ENCODE measurements around the gene TICAM2.

Gene TICAM2

GRCh38 chr5:115605436-115605835 is 3.2 kb upstream of the TICAM2 start:
- no peak for DNase-seq

DNA sequence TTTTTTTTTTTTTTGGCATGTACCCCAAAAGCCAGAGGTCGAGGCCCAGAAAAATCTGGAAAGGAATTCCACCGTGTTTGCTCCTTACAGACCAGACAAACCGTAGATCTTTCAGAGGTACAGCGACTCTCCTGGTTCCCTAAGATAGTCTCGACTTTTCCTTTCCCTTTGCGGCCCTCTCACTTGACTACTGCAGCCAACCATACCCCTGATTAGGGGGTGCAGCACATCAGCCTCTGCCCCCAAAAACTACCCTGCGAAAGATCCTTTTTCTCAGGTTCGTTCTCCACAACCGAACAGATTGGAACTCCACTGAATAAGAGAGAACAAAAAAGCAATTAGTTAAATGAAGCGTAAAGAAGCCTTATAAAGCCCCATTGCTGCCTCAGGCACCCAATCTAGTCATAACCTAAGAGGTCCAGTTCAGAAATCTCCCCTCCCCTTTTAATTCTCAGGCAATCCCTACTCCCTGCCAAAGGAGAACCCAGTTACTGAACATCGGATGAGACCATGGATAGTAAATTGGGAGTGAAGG is 379 bp upstream of the TICAM2 start:
- no peak for DNase-seq

- DNase-seq = no peak
Observed at GRCh38 chr5:115600766-115601165, 1.5 kb downstream of the TICAM2 start.

GRCh38 chr5:115599924-115600323 is 2.4 kb downstream of the TICAM2 start:
- no peak for DNase-seq

GRCh38 chr5:115599502-115599901 is 2.8 kb downstream of the TICAM2 start:
- DNase-seq = no peak

DNA sequence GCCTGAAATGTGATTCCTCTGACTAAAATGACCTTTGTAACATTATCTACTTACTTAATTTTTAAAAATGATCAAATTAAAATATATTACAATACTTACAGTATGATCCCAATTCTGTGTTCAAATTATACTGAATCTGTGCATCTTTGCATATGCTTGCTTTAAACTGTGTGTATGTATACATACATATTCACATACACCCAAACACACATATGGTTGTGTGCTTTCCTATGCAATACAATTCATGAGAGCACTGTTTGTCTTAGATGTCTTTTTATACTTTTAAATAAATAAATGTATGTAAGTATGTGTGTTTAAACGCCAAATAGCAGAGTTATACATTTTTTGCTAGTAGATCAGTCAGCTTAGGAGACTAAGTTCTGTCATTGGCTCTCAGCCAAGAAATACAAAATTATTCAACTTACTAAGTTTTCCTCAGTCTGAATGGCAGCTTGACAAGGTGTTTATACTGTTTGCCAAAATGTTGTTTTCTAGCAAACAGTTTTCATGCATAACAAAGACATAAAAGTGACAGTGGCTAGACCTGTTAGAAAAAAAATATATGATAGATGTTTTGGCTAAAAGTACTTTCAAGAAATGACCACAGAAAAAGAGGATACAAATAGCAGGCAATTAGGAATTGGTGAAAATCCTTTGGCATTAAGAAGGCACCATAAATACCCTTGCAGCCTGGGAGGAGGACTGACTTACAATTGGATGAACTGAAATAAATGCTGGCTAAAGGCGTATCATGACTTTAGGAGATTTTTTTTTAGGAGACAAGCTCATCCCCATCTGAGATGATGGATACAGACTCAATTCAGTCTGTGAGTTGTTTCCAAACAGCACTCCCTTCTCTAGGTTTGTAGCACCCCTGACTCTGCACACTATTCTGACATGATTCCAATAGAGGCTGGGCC is 7.9 kb downstream of the TICAM2 start:
- DNase-seq = no peak

DNA sequence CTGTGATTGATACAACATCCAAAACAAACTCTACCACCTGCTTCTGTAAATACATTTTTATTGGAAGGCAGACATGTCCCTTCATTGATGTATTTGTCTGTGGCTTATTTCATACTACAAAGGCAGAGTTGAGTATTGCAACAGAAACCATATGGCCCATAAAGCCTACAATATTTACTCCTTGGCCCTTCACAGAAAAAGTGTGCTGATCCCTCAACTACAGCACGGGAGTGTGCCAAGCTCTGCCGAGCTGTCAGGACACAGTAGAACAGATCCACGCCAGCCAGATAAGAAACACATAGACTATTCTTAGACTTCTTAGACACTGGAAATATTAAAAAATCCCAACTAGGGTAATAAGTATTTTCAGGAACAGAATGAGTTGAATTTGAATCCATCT is 13.2 kb downstream of the TICAM2 start:
- DNase-seq = no peak

DNA sequence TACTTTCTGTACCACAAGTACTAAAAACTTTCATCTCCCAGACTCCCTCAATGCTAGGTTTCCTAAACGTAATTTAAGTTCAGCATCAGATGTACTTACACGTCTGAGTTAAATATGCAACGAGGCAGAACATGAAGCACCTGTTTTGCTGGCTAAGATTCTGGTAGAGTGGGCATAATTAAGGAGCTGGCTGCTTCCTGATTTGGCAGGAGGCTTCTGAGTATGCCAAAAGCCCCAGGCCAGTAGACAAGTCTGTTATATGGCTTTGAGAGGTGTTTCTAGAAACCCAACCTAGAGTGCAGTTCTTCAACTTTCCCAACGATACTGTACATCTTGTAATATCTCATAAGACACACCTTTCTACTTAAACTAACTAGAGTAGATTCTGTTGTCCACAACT is 13.6 kb downstream of the TICAM2 start:
- no peak for DNase-seq

DNA sequence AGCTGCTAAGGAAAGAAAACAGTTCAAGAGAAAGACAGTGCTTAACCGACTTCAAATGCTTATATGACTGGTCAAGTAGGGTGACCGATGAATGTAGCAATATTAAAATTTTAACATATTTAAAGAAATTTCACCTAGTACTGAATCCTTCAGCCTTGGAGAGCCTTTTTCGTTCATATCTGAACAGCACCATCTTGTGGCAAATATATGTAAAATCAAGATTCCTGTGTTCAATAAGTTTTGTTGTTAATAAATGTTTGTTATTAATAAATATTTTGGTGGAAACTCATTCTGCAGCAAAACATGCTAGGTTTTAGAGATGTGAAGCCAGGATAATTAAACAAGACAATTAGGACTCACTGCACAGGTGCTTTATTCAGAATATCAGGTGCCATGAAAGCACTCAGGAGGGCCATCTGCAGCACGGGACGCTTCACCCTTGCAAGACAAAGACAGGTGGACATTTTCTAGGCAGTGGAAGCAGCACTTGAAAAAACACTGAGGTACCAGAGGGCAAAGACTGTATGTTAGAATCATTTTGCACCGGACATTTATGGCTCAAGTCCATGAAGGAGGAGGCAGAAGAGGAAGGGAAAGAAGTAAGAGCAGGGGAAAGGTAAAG is 15.6 kb downstream of the TICAM2 start:
- DNase-seq = peak in 1 of 2 experiments; percentile 51

DNA sequence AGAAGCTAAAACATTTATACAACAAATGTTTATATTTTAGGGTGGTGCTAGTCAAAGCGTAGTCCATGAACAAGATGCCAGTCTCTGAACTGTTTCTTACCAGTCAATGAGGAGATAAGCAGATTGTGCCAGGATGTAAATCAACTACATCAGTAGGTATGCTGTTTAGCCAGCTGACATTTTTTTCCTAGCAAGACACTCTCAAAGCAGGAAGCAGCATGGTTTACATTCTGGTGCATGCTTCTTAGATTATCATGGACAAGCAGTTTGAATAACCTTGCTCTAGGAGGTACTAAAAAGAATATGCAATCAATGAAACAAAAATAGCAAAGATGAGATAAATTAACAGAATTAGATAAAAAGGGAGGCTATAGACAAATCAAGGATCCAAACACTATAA is 17.0 kb downstream of the TICAM2 start:
- DNase-seq = no peak

GRCh38 chr5:115584501-115584900 is 17.8 kb downstream of the TICAM2 start:
- no peak for DNase-seq

GRCh38 chr5:115583474-115583873 is 18.8 kb downstream of the TICAM2 start:
- DNase-seq = no peak

- DNase-seq = no peak
Observed at GRCh38 chr5:115580941-115581340, 21.3 kb downstream of the TICAM2 start.

GRCh38 chr5:115579747-115580173 is 22.5 kb downstream of the TICAM2 start:
- no peak for DNase-seq

- no peak for DNase-seq
Observed at GRCh38 chr5:115579216-115579615, 23.1 kb downstream of the TICAM2 start.

DNA sequence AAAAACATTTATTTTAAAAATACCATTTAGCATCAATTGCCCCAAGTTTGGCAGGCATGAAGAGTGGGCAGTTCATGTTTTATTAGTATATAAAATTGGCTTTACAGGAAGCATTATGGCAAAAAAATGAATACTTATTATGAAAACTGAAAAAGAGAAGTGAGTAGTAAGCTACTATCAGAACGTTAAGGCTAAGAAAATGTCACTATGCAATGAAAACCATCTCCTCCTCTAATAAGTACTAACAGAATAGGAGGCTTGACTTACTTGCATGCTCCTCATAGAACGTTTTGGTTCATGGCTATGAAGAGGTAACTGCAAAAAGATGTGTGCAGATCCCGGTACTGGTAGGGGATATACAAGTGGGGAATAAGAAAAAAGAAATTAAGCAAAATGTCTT is 23.6 kb downstream of the TICAM2 start:
- DNase-seq = no peak

GRCh38 chr5:115577741-115578140 is 24.5 kb downstream of the TICAM2 start:
- DNase-seq = no peak

- no peak for DNase-seq
Observed at GRCh38 chr5:115577329-115577728, 24.9 kb downstream of the TICAM2 start.

- peak in 1 of 2 experiments; percentile 26 for DNase-seq
Observed at GRCh38 chr5:115575167-115576070, 26.9 kb downstream of the TICAM2 start.

- peak in 1 of 2 experiments; percentile 19 for DNase-seq
Observed at GRCh38 chr5:115573133-115573532, 29.1 kb downstream of the TICAM2 start.

DNA sequence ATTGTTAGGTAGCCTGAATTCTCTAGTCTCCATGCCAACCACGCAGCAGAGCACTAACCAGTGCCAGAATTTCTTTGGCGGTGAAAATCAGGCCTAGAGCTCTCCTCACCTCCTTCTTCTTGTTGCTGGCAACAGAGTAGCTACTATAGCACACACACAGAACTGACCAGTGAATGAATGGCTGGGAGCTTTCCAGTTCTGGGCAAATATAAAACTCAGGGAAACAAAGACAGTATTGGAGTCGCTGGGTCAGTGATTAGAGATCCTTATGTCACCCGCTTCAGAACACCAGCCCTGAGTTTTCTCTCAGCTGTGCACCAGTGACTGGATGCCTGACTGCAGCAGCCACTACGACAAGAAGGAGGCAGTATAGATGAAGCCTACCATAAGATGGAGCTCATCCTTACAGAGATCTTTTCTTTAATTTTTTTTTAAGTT is 30.8 kb downstream of the TICAM2 start:
- DNase-seq = no peak

DNA sequence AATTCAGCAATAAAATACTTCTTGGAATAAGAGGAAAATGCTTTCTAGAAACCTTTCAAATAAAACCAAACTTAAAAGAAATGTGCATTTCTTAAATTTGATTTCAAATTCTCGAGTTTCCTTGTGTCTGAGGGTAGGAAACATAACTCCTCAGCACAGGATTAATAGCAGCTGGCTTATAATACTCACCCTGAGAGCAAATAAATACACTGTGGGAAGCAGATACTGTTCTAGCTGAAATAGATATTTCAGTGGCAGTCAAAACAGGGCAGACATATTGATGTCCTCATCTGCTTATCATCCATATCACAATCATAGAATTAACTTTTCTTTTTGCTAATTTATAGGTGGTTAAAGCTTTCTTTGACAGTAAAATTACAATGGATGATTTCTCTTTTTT is 33.6 kb downstream of the TICAM2 start:
- no peak for DNase-seq

- no peak for DNase-seq
Observed at GRCh38 chr5:115565233-115565632, 37.0 kb downstream of the TICAM2 start.
